ENCODE results near the gene TRIM46. TPM values are rescaled to one million over a fixed set of nuclear protein-coding genes. Genes with fewer than 3 reads are reported as not detected.
A peak's percentile ranks its signal among the peaks of the same experiment; 100 is the strongest.

The TRIM46 gene
- total RNA-seq, 1 donor from 2014 or later: 13.2 TPM

GRCh38 chr1:155205969-155206593, 32.4 kb downstream of the TRIM46 start:
- Histone ChIP-seq H4K20me1 (ENCODE audit: insufficient read depth, low read length) (peaks cover 28% of the 10 kb centered on the region), H2AFZ (ENCODE audit: low read depth, low read length) (no peak overlapping the region), H3K27me3 (ENCODE audit: insufficient read depth, low read length) (no peaks in the 10 kb centered on the region), H3K4me1 (ENCODE audit: insufficient read depth, low read length) (peaks cover 20% of the 10 kb centered on the region), H3K4me2 (ENCODE audit: low read length) (peak overlapping the region; percentile 96), H3K36me3 (ENCODE audit: insufficient read depth, low read length) (no peaks in the 10 kb centered on the region), H3K9me3 (ENCODE audit: insufficient read depth, low read depth, low read length) (no peaks in the 10 kb centered on the region), H3K79me2 (ENCODE audit: insufficient read depth, low read length) (peaks cover 21% of the 10 kb centered on the region), H3K27ac (ENCODE audit: low read depth, low read length) (no peak overlapping the region), H3K4me3 (ENCODE audit: insufficient read depth, low read depth, low read length) (no peak overlapping the region), H3K9ac (ENCODE audit: low read length) (no peak overlapping the region)
- H3K9me3 Mint-ChIP-seq (ENCODE audit: unreplicated experiment): no peaks in the 10 kb centered on the region
- H3K4me3 Mint-ChIP-seq (ENCODE audit: unreplicated experiment): peak overlapping the region; percentile 71
- FAIRE-seq (no peak), DNase-seq (ENCODE audit: low read depth) (no peak)
- H3K27me3 Mint-ChIP-seq (ENCODE audit: low read depth, unreplicated experiment): no peaks in the 10 kb centered on the region
- H3K27ac Mint-ChIP-seq (ENCODE audit: unreplicated experiment): no peak overlapping the region
- H3K4me1 Mint-ChIP-seq (ENCODE audit: low read depth, unreplicated experiment): peaks cover 12% of the 10 kb centered on the region
- TF ChIP-seq EZH2 (IDR thresholded peaks at IDR 0.05; ENCODE audit: insufficient read depth, low read length) (no peak), CTCF (IDR thresholded peaks at IDR 0.05; ENCODE audit: insufficient read depth, low read depth, low read length) (no peak)
- H3K36me3 Mint-ChIP-seq (ENCODE audit: low read depth, unreplicated experiment): peaks cover 18% of the 10 kb centered on the region

GRCh38 chr1:155206891-155207805, 33.5 kb downstream of the TRIM46 start:
- Histone ChIP-seq H3K4me2 (ENCODE audit: low read length) (peak overlapping the region; percentile 96), H3K27me3 (ENCODE audit: insufficient read depth, low read length) (no peaks in the 10 kb centered on the region), H2AFZ (ENCODE audit: low read depth, low read length) (peak overlapping the region; percentile 55), H3K9ac (ENCODE audit: low read length) (peak overlapping the region; percentile 100), H4K20me1 (ENCODE audit: insufficient read depth, low read length) (peaks cover 20% of the 10 kb centered on the region), H3K4me3 (ENCODE audit: insufficient read depth, low read depth, low read length) (peak overlapping the region; percentile 56), H3K27ac (ENCODE audit: low read depth, low read length) (peak overlapping the region; percentile 73), H3K79me2 (ENCODE audit: insufficient read depth, low read length) (peaks cover 21% of the 10 kb centered on the region), H3K9me3 (ENCODE audit: insufficient read depth, low read depth, low read length) (no peaks in the 10 kb centered on the region), H3K36me3 (ENCODE audit: insufficient read depth, low read length) (no peaks in the 10 kb centered on the region), H3K4me1 (ENCODE audit: insufficient read depth, low read length) (peaks cover 20% of the 10 kb centered on the region)
- FAIRE-seq (no peak), DNase-seq (ENCODE audit: low read depth) (peak; percentile 59)
- peak overlapping the region; percentile 87 for H3K4me3 Mint-ChIP-seq (ENCODE audit: unreplicated experiment)
- H3K9me3 Mint-ChIP-seq (ENCODE audit: unreplicated experiment): no peaks in the 10 kb centered on the region
- peaks cover 13% of the 10 kb centered on the region for H3K36me3 Mint-ChIP-seq (ENCODE audit: low read depth, unreplicated experiment)
- H3K27ac Mint-ChIP-seq (ENCODE audit: unreplicated experiment): peak overlapping the region; percentile 100
- H3K27me3 Mint-ChIP-seq (ENCODE audit: low read depth, unreplicated experiment): no peaks in the 10 kb centered on the region
- H3K4me1 Mint-ChIP-seq (ENCODE audit: low read depth, unreplicated experiment): peaks cover 12% of the 10 kb centered on the region
- TF ChIP-seq CTCF (IDR thresholded peaks at IDR 0.05; ENCODE audit: insufficient read depth, low read depth, low read length) (peak; percentile 89), EZH2 (IDR thresholded peaks at IDR 0.05; ENCODE audit: insufficient read depth, low read length) (no peak)

Measured in astrocyte (in vitro differentiated cells and primary cell).